GM19467 (cell line): ENCODE data around the gene CTAGE6.
"Not testable (repeated sequence)": the region's sequence is repeated elsewhere in the genome, so short reads cannot be mapped to it uniquely, and the experiment has no call there.

Source experiments
- ATAC-seq: cut with Tn5 transposase; IDR thresholded peaks from one replicate; pipeline ENCODE4 v1.9.1; 2021; ENCODE audit warnings: mild to moderate bottlenecking, moderate library complexity; ENCODE audit not compliant: unreplicated experiment

CTAGE6 gene

DNA sequence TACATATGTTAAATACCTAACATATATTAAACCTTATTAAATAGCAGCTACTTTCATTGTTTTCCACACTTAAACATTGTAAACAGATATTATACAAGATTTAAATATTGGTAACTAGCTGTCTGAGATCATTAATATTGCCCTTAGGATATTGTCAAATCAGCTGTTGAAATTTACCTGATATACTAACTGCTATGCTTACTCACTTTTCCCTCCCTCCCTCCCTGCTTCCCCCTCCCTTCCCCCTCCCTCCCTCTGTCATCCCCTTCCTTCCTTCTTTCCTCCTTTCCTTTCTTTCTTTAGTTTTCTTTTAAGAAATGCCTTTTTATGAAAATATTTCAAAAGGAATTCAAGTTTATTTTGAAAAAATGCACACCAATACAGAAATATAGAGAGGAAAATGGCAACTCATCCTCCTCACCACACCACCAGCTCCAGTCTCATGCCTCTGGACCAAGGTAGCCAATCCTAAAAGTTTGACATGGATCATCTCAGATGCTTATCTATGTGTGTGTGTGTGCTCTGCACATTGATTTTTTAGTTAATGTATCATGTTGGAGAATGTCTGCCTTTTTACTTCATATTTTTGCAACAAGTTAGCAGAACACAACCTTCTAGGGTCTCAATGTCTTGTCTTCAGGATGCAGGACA lies 41.8 kb downstream of the CTAGE6 start:
- not testable (repeated sequence) for ATAC-seq

DNA sequence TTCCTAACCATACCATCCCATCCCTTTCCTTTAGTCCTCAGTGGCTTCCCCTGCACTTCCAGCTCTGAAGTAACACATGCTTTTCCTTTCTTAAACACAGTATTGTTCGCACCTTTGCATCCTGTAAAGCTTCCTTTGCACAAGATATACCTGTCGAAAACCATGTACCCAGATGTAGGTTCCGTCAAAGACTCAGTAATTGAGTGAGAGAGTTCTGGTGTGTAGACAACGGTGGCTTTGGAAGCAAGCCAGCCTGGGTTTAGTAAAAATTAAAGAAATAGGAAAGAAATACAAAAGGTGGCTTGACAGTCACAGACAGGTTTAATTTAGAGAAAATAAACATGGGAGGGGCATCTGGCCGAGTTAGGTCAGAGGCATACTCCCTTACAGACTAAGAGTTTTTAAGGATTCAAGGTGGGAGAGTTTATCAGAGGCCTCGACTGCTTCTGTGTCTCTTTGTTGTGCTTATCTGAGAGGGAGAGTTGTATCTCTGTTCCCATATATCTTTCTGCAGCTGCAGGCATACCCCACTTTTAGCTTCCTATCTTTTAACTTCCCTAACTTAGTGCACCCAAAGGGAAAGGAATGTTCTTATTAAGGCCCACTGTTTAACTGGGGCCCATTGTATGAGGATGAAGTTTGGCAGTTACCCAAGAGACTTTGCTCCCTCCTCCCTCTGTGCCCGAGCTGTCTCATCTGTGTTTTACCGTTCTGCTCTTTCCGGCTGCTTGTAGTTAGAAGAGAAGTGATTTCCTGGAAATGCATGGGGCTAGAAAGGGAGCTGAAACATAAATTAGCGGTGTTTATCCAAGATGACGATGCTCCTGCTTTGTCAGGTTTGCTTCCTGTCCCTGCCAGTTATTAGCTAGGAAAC lies 42.7 kb downstream of the CTAGE6 start:
- ATAC-seq = not testable (repeated sequence)

- ATAC-seq = not testable (repeated sequence)
Measured at GRCh38 chr7:143712381-143712780, 45.1 kb downstream of the CTAGE6 start.

DNA sequence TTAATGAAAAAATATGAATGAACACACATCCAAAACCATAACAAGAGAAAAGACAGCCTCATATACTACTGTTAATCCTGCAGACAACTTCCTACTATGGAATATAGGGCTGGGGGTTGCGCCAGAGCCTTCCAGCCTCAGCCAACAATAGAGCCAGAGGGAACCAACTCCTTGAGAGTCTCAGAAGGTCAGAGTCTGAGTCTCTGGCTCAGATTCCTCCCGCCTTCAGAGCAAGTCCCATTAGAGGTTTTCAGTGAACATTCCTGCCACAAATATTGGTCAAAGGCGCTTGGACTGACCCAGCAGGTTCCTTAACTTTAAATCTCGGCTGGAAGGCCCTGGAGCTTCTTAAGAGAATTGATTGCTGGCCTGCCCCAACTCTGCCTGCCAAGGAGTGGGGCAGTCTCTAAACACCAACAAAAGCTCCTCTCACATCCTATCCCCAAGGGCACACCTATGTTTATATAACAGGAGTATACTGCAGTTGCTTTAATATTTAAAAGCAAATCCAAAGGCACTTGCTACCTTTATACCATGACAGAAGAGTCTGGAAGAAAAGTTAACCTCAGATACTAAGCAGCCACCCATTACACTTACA lies 45.7 kb downstream of the CTAGE6 start:
- not testable (repeated sequence) for ATAC-seq

DNA sequence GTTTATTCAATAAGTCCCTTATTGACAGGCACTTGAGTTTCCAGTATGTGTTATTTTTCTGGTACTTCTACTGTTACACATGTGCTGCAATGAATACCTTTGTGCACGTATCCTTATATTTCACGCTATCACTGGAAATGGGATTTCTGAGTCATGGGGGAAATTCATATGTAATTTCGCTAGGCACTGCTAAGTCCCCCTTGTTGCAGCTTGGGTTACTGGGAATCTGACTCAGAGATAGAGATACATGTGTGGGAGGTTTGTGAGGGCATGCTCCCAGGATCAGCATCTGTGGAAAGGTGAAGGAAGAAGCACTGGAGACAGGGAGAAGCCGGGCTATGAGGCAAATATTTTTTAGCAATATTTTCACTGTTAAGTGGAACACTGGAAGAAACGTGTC lies 47.6 kb downstream of the CTAGE6 start:
- not testable (repeated sequence) for ATAC-seq
